HG03575 (cell line): ENCODE data around the gene OTX2.

Experiments
- ATAC-seq: cut with Tn5 transposase; IDR thresholded peaks from one replicate; pipeline ENCODE4 v1.9.1; 2021; ENCODE audit not compliant: unreplicated experiment, insufficient number of reproducible peaks, low FRiP score; ENCODE audit errors: extremely low read depth

The OTX2 gene

DNA sequence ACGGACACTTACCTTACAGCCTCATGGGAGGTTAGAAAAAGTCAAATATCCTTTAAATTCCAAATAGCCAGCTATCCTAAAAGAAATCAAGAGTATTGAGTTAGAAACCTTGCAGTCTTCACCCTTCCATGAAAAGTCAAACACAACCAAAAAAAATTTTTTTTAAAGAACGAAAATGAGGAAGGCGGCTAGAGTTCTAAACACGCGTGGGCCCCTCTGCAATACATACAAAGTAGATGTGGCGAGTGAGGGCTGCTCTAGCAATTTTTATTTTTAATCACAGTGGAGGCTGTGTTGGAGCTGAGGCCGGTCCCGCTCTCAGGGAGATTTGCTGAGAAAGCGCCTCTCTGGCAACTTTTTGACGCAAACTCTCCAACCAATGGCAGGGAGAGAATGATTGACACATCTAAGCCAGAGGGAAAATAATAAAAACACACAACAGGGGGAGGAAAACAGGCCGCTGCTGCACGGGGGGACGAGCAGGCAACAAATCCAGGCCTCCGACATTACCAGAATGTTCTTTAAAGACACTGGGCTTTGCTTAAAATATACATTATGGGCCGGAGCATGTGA, at the start of gene OTX2:
Gene OTX2, minus strand, starts transcription at position 333 of the 573 bp plus-strand sequence. CDS start 5,023 bp downstream, outside the sequence.
- ATAC-seq: no peak

DNA sequence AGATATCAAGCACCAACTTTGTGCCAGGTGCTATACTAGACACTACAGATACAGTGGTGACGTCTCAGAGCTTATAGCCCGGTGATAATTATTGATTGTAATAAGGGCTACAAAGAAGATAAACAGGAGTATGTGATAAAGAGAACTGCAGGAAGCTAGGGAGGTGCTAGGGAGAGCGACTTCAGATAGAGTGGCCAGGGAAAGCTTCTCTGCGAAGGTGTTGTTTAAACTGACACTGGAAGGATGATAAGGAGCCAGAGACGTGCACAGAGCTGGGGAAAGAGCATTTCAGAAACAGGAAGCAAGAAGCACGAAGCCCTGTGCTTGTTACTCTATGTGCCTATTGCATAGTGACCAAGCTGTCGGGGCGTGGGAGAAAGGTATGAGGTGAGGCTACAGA, 48.1 kb upstream of the OTX2 start:
- ATAC-seq: no peak

DNA sequence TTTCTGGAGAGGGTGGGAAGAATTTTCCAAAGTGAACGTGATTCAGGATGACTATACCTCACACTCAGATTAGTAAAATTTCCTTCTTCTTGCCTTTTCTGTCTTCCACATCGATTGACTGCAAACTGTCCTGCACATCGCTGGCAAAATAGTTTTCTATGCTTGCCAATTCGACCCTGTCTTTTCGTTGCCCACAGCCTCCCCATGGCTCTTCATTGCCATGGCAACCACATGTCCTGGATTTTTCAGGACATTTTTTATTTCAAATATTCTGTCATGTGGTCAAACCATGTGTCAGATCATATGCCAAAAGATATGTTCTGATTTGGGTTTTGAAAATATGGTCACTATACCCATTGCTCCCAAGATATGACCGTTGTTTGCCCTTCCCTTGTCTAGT, 46.9 kb upstream of the OTX2 start:
- no peak for ATAC-seq

- ATAC-seq: no peak
These were observed 45.7 kb upstream of the OTX2 start for GRCh38 chr14:56855891-56856461.

DNA sequence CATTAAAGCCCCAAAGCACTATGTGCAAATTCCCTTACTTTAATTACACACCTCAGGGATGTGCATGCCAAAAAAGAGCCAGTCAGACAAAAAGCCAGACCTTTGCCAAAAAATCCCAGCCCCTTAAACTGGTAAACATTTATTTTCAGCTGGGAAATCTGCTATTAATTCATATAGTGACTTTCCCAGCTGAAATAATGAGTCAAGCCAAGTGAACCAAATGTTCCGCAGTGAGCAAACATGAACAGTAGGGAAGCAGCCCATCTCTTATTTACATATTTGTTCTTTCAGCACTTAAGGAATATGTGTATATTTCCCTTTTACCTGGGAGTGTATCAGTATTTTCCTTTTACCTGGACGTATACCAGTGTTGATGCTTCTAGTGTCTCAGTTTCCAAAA, 44.0 kb upstream of the OTX2 start:
- no peak for ATAC-seq

GRCh38 chr14:56846970-56847930, 37.0 kb upstream of the OTX2 start:
- ATAC-seq: no peak

GRCh38 chr14:56844406-56845002, 34.2 kb upstream of the OTX2 start:
- ATAC-seq: no peak

- ATAC-seq: no peak
These were observed 31.3 kb upstream of the OTX2 start for GRCh38 chr14:56841611-56842010.

- ATAC-seq: no peak
These were observed 29.9 kb upstream of the OTX2 start for GRCh38 chr14:56840221-56840620.

- ATAC-seq: no peak
These were observed 18.9 kb upstream of the OTX2 start for GRCh38 chr14:56829151-56829550.

DNA sequence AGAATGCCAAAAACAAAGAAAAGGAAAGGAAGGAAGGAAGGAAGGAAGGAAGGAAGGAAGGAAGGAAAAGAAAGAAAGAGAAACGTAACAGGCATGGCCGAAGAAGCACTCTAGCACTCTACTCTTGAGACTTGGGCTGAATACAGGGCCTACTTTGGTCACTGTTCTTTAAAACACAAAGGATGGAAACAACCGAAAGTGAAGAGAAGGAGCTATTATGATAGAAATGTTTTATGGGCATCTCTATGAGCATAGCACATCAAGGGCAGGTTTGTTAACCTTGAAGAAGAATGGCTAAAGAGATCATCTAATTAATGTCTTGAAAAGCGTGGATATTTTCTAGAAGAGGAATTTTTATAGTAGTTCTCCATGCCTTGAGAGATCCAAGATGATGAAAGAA, 15.9 kb upstream of the OTX2 start:
- ATAC-seq: no peak

GRCh38 chr14:56821805-56822610, 11.7 kb upstream of the OTX2 start:
- no peak for ATAC-seq

GRCh38 chr14:56821177-56821576, 10.9 kb upstream of the OTX2 start:
- no peak for ATAC-seq

DNA sequence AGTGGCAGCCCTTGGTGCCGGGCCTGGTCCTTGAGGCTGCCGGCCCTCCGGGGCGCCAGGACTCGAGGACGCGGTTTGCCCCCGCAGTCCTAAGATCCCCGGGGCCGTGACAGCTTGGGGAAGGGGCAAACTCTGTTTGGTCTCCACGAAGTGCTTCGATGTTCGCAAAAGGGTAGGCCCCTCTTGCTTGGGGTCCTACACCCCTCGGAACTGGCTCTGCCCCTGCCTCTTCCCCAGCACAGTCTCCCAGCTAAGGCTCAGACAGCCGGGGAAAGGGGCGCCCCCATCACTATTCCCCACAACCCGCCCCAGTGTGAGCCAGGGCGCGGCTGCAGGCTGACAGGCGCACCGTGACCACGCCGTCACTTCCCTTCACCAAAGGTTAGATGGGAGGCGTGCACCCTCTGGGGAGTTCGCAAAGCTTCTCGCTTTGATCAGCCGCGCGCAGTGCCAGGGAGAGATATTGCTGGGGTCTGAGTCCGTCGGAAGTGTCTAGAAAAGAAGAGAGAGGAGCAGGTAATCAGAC, 7.2 kb upstream of the OTX2 start:
- ATAC-seq: no peak

- ATAC-seq: no peak
These were observed 6.5 kb upstream of the OTX2 start for GRCh38 chr14:56816574-56817391.

DNA sequence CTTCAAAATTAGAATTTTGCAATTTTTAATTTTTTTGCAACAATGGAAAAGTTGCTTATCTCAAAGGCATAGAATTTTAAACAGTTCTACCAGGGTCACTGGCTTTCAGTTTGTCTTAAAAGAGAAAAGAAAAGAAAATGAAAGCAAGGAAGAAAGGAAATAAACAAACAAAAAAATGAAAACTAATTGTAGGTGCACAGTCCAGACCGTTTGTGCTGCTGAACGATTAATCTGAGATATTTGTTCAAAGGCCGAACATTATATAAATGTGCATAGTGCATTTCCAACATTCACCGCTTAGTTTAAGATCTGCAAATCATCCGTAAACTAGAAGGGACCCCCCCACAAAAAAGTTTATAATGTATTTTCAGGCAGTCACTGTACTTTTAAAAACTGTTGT, 5.5 kb upstream of the OTX2 start:
- ATAC-seq: no peak

GRCh38 chr14:56814969-56815700, 4.9 kb upstream of the OTX2 start:
- no peak for ATAC-seq
